Gastrocnemius medialis (tissue), 4 donors: ENCODE results near the gene LCN15. TPM values are rescaled to one million over a fixed set of nuclear protein-coding genes. Genes with fewer than 3 reads are reported as not detected.

ENCODE experiments used
- ATAC-seq, 2 donors: fragments of 150-250 bp; one replicate each; pipeline ENCODE4 v1.9.1; 2016
- DNase-seq, 2 donors: peaks; one replicate each; pipeline ENCODE4 v3.0.0-alpha.2; 2019
- H3K27ac ChIP-seq, 4 donors: fragments of 200-600 bp; sonication (generic); 1 replicate in 1 of 4; 2 replicates in 3 of 4; pipeline ENCODE4 v1.5.1; 2016 to 2018; ENCODE audit warnings: mild to moderate bottlenecking in 2 of 4, moderate library complexity in 1 of 4
- H3K27me3 ChIP-seq, 3 donors: fragments of 200-600 bp; sonication (generic) in 2 of 3; 1 replicate in 1 of 3; 2 replicates in 2 of 3; pipeline versions ENCODE4 v1.5.1 to v1.6.0; 2016 to 2019; ENCODE audit warnings: mild to moderate bottlenecking in 1 of 3, moderate library complexity in 1 of 3
- H3K36me3 ChIP-seq, 2 donors: fragments of 200-600 bp; sonication (generic) in 1 of 2; one replicate each; pipeline ENCODE4 v1.5.1; 2017 to 2018
- H3K4me1 ChIP-seq, 2 donors: fragments of 200-600 bp; sonication (generic) in 1 of 2; one replicate each; pipeline ENCODE4 v1.5.1; 2016 to 2017; ENCODE audit warnings: mild to moderate bottlenecking in 2 of 2
- H3K4me3 ChIP-seq, 4 donors: fragments of 200-600 bp; sonication (generic) in 3 of 4; 1 replicate in 1 of 4; 2 replicates in 3 of 4; pipeline ENCODE4 v1.5.1; 2016 to 2019; ENCODE audit warnings: mild to moderate bottlenecking in 2 of 4
- H3K9me3 ChIP-seq, 3 donors: fragments of 200-600 bp; sonication (generic) in 2 of 3; 1 replicate in 1 of 3; 2 replicates in 2 of 3; pipeline ENCODE4 v1.5.1; 2016 to 2019
- CTCF ChIP-seq, 5 experiments: fragments of 450-650 bp in 3 of 5; fragments of 200-600 bp in 2 of 5; sonication (generic) in 2 of 5; IDR thresholded peaks in 4 of 5; conservative IDR thresholded peaks in 1 of 5; 1 replicate in 4 of 5; 2 replicates in 1 of 5; pipeline ENCODE4 v1.5.1; 2016 to 2019; ENCODE audit warnings: antibody characterized with exemption in 5 of 5, mild to moderate bottlenecking in 3 of 5, moderate library complexity in 3 of 5
- POLR2A ChIP-seq, 2 donors: fragments of 450-650 bp; IDR thresholded peaks; one replicate each; pipeline ENCODE4 v1.6.1; 2017; ENCODE audit warnings: antibody characterized with exemption in 2 of 2, mild to moderate bottlenecking in 2 of 2, moderate library complexity in 2 of 2
- in situ Hi-C, 4 donors: fragments of 200-750 bp; cut with MboI; loops; one replicate each; pipeline versions ENCODE4 v1.15.0 to v1.8.0; 2017; ENCODE audit warnings: low sequenced_read_pairs in 4 of 4
- intact Hi-C: fragments of 100-400 bp; cut with DNase I; formaldehyde crosslinking; loops from one replicate; pipeline ENCODE4 v1.15.1; 2023; ENCODE audit warnings: low total_unique reads
- total RNA-seq, 4 donors: library from RNA; depleted of rRNA; stranded (reverse); fragments of >200 nt; gene quantifications; one replicate each; pipeline versions ENCODE4 v1.1.0 to v1.2.3, GENCODE V29; 2016

LCN15 gene
- total RNA-seq, 4 donors from 2014 or later, result not detected

GRCh38 chr9:136741883-136742571 lies 22.3 kb downstream of the LCN15 start:
- H3K27me3 ChIP-seq, result peaks cover 28 to 42% (median 39%) of the 10 kb centered on the region in 3 donors
- intact Hi-C loops, result no loop called here
- peak overlapping the region in 2 of 4 donors; percentile 11 to 25 for H3K4me3 ChIP-seq

GRCh38 chr9:136740971-136741882 lies 23.1 kb downstream of the LCN15 start:
- TF ChIP-seq CTCF (IDR thresholded peaks at IDR 0.05 in 4 of 5, conservative IDR thresholded peaks at IDR 0.05 in 1 of 5) (no peak), POLR2A (IDR thresholded peaks at IDR 0.05) (no peak)
- H3K4me1 ChIP-seq, result no peaks in the 10 kb centered on the region
- in situ Hi-C loops (no loop called here), intact Hi-C loops (no loop called here)
- H3K27me3 ChIP-seq, result peaks cover 28 to 42% (median 39%) of the 10 kb centered on the region in 3 donors
- no peak overlapping the region for H3K27ac ChIP-seq
- no peaks in the 10 kb centered on the region for H3K36me3 ChIP-seq
- H3K9me3 ChIP-seq, result no peaks in the 10 kb centered on the region
- ATAC-seq (no peak), DNase-seq (no peak)
- peak overlapping the region in 2 of 4 donors; percentile 11 to 25 for H3K4me3 ChIP-seq

More at GRCh38 chr9:136741883-136742571, 22.3 kb downstream of the LCN15 start:
- Histone ChIP-seq H3K4me1 (no peaks in the 10 kb centered on the region), H3K36me3 (no peaks in the 10 kb centered on the region), H3K9me3 (no peaks in the 10 kb centered on the region), H3K27ac (no peak overlapping the region)
- no peak for ATAC-seq
- TF ChIP-seq CTCF (IDR thresholded peaks at IDR 0.05 in 4 of 5, conservative IDR thresholded peaks at IDR 0.05 in 1 of 5) (no peak), POLR2A (IDR thresholded peaks at IDR 0.05) (peak in 1 of 2 donors; percentile 16)
- DNase-seq, result no peak
- in situ Hi-C loops, result no loop called here

GRCh38 chr9:136740491-136740890 lies 23.8 kb downstream of the LCN15 start:
- in situ Hi-C loops, result no loop called here
- ATAC-seq, result no peak
- peaks cover 28 to 42% (median 39%) of the 10 kb centered on the region in 3 donors for H3K27me3 ChIP-seq

GRCh38 chr9:136740069-136740468 lies 24.2 kb downstream of the LCN15 start:
- intact Hi-C loops (no loop called here), in situ Hi-C loops (no loop called here)
- TF ChIP-seq POLR2A (IDR thresholded peaks at IDR 0.05) (no peak), CTCF (IDR thresholded peaks at IDR 0.05 in 4 of 5, conservative IDR thresholded peaks at IDR 0.05 in 1 of 5) (no peak)
- Histone ChIP-seq H3K9me3 (no peaks in the 10 kb centered on the region), H3K27ac (no peak overlapping the region), H3K27me3 (peaks cover 28 to 42% (median 39%) of the 10 kb centered on the region in 3 donors), H3K4me1 (no peaks in the 10 kb centered on the region), H3K36me3 (no peaks in the 10 kb centered on the region), H3K4me3 (no peak overlapping the region)
- DNase-seq (no peak), ATAC-seq (no peak)

More at GRCh38 chr9:136740491-136740890, 23.8 kb downstream of the LCN15 start:
- intact Hi-C loops, result no loop called here
- no peak overlapping the region for H3K27ac ChIP-seq
- no peaks in the 10 kb centered on the region for H3K9me3 ChIP-seq
- no peak for TF ChIP-seq CTCF (IDR thresholded peaks at IDR 0.05 in 4 of 5, conservative IDR thresholded peaks at IDR 0.05 in 1 of 5)
- no peak for TF ChIP-seq POLR2A (IDR thresholded peaks at IDR 0.05)
- no peak for DNase-seq
- no peak overlapping the region for H3K4me3 ChIP-seq
- no peaks in the 10 kb centered on the region for H3K4me1 ChIP-seq
- no peaks in the 10 kb centered on the region for H3K36me3 ChIP-seq
